CD4-positive, CD25-positive, alpha-beta regulatory T cell (primary cell): Measurements from ENCODE around the gene RGSL1. TPM values are rescaled to one million over a fixed set of nuclear protein-coding genes. Genes with fewer than 3 reads are reported as not detected.

ENCODE experiments used
- ATAC-seq, 2 donors: fragments of 150-1000 bp; cut with Tn5 transposase; one replicate each; pipeline ENCODE4 v1.10.0; 2021; ENCODE audit warnings: low read depth in 2 of 2, moderate number of reproducible peaks in 2 of 2, moderate library complexity in 1 of 2
- DNase-seq, 3 donors: peaks; one replicate each; pipeline versions ENCODE4 v3.0.0 to v3.0.0-alpha.2; 2012 to 2022; ENCODE audit warnings: mixed read lengths in 1 of 3
- H3K27ac ChIP-seq: one replicate; pipeline ENCODE4 v1.7.0; 2013; ENCODE audit warnings: mild to moderate bottlenecking, low read length; ENCODE audit not compliant: insufficient read depth, poor library complexity, severe bottlenecking
- H3K27me3 ChIP-seq: one replicate; pipeline ENCODE4 v1.7.0; 2013; ENCODE audit warnings: low read length; ENCODE audit not compliant: control insufficient read depth, insufficient read depth
- H3K36me3 ChIP-seq: one replicate; pipeline ENCODE4 v1.7.0; 2013; ENCODE audit warnings: mild to moderate bottlenecking, low read length, moderate library complexity; ENCODE audit not compliant: control insufficient read depth, insufficient read depth
- H3K4me1 ChIP-seq: 2 replicates; pipeline ENCODE4 v1.7.0; 2013; ENCODE audit warnings: mild to moderate bottlenecking, low read length; ENCODE audit not compliant: insufficient read depth, control insufficient read depth, poor library complexity, severe bottlenecking
- H3K4me3 ChIP-seq: one replicate; pipeline ENCODE4 v1.7.0; 2013; ENCODE audit warnings: low read depth, mild to moderate bottlenecking, low read length, moderate library complexity
- H3K9me3 ChIP-seq, 2 experiments: 1 replicate in 1 of 2; 2 replicates in 1 of 2; pipeline ENCODE4 v1.7.0; 2013; ENCODE audit warnings: low read length in 2 of 2, mild to moderate bottlenecking in 1 of 2, moderate library complexity in 1 of 2; ENCODE audit not compliant: control insufficient read depth in 2 of 2
- H3K27ac Mint-ChIP-seq, 3 donors: one replicate each; pipeline ENCODE4 v1.8.0; 2020 to 2022; ENCODE audit warnings: mild to moderate bottlenecking in 3 of 3, mixed read lengths in 3 of 3, moderate library complexity in 2 of 3
- H3K27me3 Mint-ChIP-seq: one replicate; pipeline ENCODE4 v1.8.0; 2022; ENCODE audit warnings: mild to moderate bottlenecking, mixed read lengths
- H3K36me3 Mint-ChIP-seq: one replicate; pipeline ENCODE4 v1.8.0; 2020; ENCODE audit warnings: mixed read lengths
- H3K4me1 Mint-ChIP-seq, 4 donors: one replicate each; pipeline ENCODE4 v1.8.0; 2020 to 2022; ENCODE audit warnings: mixed read lengths in 4 of 4, mild to moderate bottlenecking in 1 of 4
- H3K4me3 Mint-ChIP-seq, 4 donors: one replicate each; pipeline ENCODE4 v1.8.0; 2020 to 2022; ENCODE audit warnings: mild to moderate bottlenecking in 4 of 4, mixed read lengths in 4 of 4, moderate library complexity in 3 of 4
- H3K9me3 Mint-ChIP-seq, 7 donors: one replicate each; pipeline ENCODE4 v1.8.0; 2020 to 2022; ENCODE audit warnings: mixed read lengths in 7 of 7, mild to moderate bottlenecking in 3 of 7, moderate library complexity in 2 of 7
- polyA plus RNA-seq, 4 donors: library from polyadenylated mRNA; unstranded; fragments of 300-500 nt; fragmentation: Illumina TruSeq; gene quantifications; one replicate each; pipeline ENCODE4 v1.2.3, GENCODE V29; 2021
- total RNA-seq: library from RNA; stranded (reverse); gene quantifications from one replicate; pipeline ENCODE4 v1.2.3, GENCODE V29; 2022

Gene RGSL1
- total and polyA plus RNA-seq, 5 donors from 2014 or later, result not detected

- H3K9me3 ChIP-seq, result no peaks in the 10 kb centered on the region
- H3K4me3 ChIP-seq, result no peak overlapping the region
- Mint-ChIP-seq H3K4me1 (no peaks in the 10 kb centered on the region), H3K36me3 (peaks cover 3% of the 10 kb centered on the region), H3K9me3 (no peaks in the 10 kb centered on the region), H3K4me3 (no peak overlapping the region), H3K27me3 (no peaks in the 10 kb centered on the region), H3K27ac (no peak overlapping the region)
- peaks cover 4% of the 10 kb centered on the region for H3K36me3 ChIP-seq
- no peak for DNase-seq
- H3K27ac ChIP-seq, result no peak overlapping the region
- H3K4me1 ChIP-seq, result no peaks in the 10 kb centered on the region
- no peaks in the 10 kb centered on the region for H3K27me3 ChIP-seq
- ATAC-seq, result no peak
These were observed 117.7 kb downstream of the RGSL1 start for GRCh38 chr1:182567629-182568028.

- H3K4me1 Mint-ChIP-seq, result no peaks in the 10 kb centered on the region
- no peaks in the 10 kb centered on the region for H3K27me3 ChIP-seq
- H3K9me3 ChIP-seq, result no peaks in the 10 kb centered on the region
- H3K4me3 ChIP-seq, result no peak overlapping the region
- H3K9me3 Mint-ChIP-seq, result no peaks in the 10 kb centered on the region
- H3K4me1 ChIP-seq, result no peaks in the 10 kb centered on the region
- no peak overlapping the region for H3K27ac Mint-ChIP-seq
- peaks cover 14% of the 10 kb centered on the region for H3K36me3 Mint-ChIP-seq
- no peak overlapping the region for H3K27ac ChIP-seq
- ATAC-seq, result no peak
- DNase-seq, result no peak
- peaks cover 13% of the 10 kb centered on the region for H3K36me3 ChIP-seq
- no peaks in the 10 kb centered on the region for H3K27me3 Mint-ChIP-seq
- no peak overlapping the region for H3K4me3 Mint-ChIP-seq
These were observed 118.8 kb downstream of the RGSL1 start for GRCh38 chr1:182568647-182569284.

GRCh38 chr1:182569939-182570610 lies 120.1 kb downstream of the RGSL1 start:
- Mint-ChIP-seq H3K9me3 (no peaks in the 10 kb centered on the region), H3K4me3 (no peak overlapping the region), H3K27me3 (no peaks in the 10 kb centered on the region), H3K36me3 (peaks cover 22% of the 10 kb centered on the region), H3K4me1 (no peaks in the 10 kb centered on the region), H3K27ac (no peak overlapping the region)
- DNase-seq, result no peak
- no peak overlapping the region for H3K27ac ChIP-seq
- H3K4me3 ChIP-seq, result no peak overlapping the region
- ATAC-seq, result no peak
- no peaks in the 10 kb centered on the region for H3K9me3 ChIP-seq
- H3K4me1 ChIP-seq, result no peaks in the 10 kb centered on the region
- peaks cover 26% of the 10 kb centered on the region for H3K36me3 ChIP-seq
- H3K27me3 ChIP-seq, result no peaks in the 10 kb centered on the region

- Histone ChIP-seq H3K4me1 (no peaks in the 10 kb centered on the region), H3K9me3 (no peaks in the 10 kb centered on the region), H3K36me3 (peaks cover 31% of the 10 kb centered on the region), H3K4me3 (no peak overlapping the region), H3K27me3 (no peaks in the 10 kb centered on the region), H3K27ac (no peak overlapping the region)
- H3K27me3 Mint-ChIP-seq, result no peaks in the 10 kb centered on the region
- peaks cover 27% of the 10 kb centered on the region for H3K36me3 Mint-ChIP-seq
- ATAC-seq (no peak), DNase-seq (no peak)
- H3K4me1 Mint-ChIP-seq, result no peaks in the 10 kb centered on the region
- no peak overlapping the region for H3K4me3 Mint-ChIP-seq
- no peak overlapping the region for H3K27ac Mint-ChIP-seq
- no peaks in the 10 kb centered on the region for H3K9me3 Mint-ChIP-seq
These were observed 120.6 kb downstream of the RGSL1 start for GRCh38 chr1:182570611-182570970.

GRCh38 chr1:182574156-182574555 lies 124.2 kb downstream of the RGSL1 start:
- H3K36me3 ChIP-seq, result peaks cover 61% of the 10 kb centered on the region
- H3K36me3 Mint-ChIP-seq, result peaks cover 48% of the 10 kb centered on the region

GRCh38 chr1:182575540-182576149 lies 125.7 kb downstream of the RGSL1 start:
- Histone ChIP-seq H3K27ac (no peak overlapping the region), H3K4me3 (no peak overlapping the region), H3K36me3 (peaks cover 76% of the 10 kb centered on the region), H3K9me3 (no peaks in the 10 kb centered on the region), H3K27me3 (no peaks in the 10 kb centered on the region), H3K4me1 (no peaks in the 10 kb centered on the region)
- no peak for DNase-seq
- H3K4me3 Mint-ChIP-seq, result no peak overlapping the region
- no peak overlapping the region for H3K27ac Mint-ChIP-seq
- no peak for ATAC-seq
- peaks cover 0 to 1% (median 0%) of the 10 kb centered on the region in 7 donors for H3K9me3 Mint-ChIP-seq
- H3K27me3 Mint-ChIP-seq, result no peaks in the 10 kb centered on the region
- peaks cover 62% of the 10 kb centered on the region for H3K36me3 Mint-ChIP-seq
- H3K4me1 Mint-ChIP-seq, result peaks cover 9 to 33% (median 27%) of the 10 kb centered on the region in 4 donors

More at GRCh38 chr1:182574156-182574555, 124.2 kb downstream of the RGSL1 start:
- no peak for ATAC-seq
- no peaks in the 10 kb centered on the region for H3K9me3 ChIP-seq
- no peaks in the 10 kb centered on the region for H3K27me3 ChIP-seq
- no peaks in the 10 kb centered on the region for H3K4me1 ChIP-seq
- no peak overlapping the region for H3K27ac Mint-ChIP-seq
- H3K4me3 Mint-ChIP-seq, result no peak overlapping the region
- H3K4me3 ChIP-seq, result no peak overlapping the region
- DNase-seq, result no peak
- H3K9me3 Mint-ChIP-seq, result peaks cover 0 to 1% (median 0%) of the 10 kb centered on the region in 7 donors
- H3K4me1 Mint-ChIP-seq, result peaks cover 6 to 19% (median 17%) of the 10 kb centered on the region in 4 donors
- no peaks in the 10 kb centered on the region for H3K27me3 Mint-ChIP-seq
- no peak overlapping the region for H3K27ac ChIP-seq

- H3K4me1 Mint-ChIP-seq, result peaks cover 22 to 78% (median 67%) of the 10 kb centered on the region in 4 donors
- Histone ChIP-seq H3K36me3 (peaks cover 80% of the 10 kb centered on the region), H3K27me3 (no peaks in the 10 kb centered on the region), H3K4me1 (peaks cover 37% of the 10 kb centered on the region), H3K27ac (no peak overlapping the region), H3K9me3 (no peaks in the 10 kb centered on the region), H3K4me3 (no peak overlapping the region)
- ATAC-seq (no peak), DNase-seq (no peak)
- H3K27me3 Mint-ChIP-seq, result no peaks in the 10 kb centered on the region
- H3K27ac Mint-ChIP-seq, result no peak overlapping the region
- peaks cover 76% of the 10 kb centered on the region for H3K36me3 Mint-ChIP-seq
- no peak overlapping the region for H3K4me3 Mint-ChIP-seq
- peaks cover 0 to 1% (median 0%) of the 10 kb centered on the region in 7 donors for H3K9me3 Mint-ChIP-seq
These were observed 130.8 kb downstream of the RGSL1 start for GRCh38 chr1:182580736-182581135.
